GM21528 (cell line): ENCODE measurements around the gene NUP98.

ENCODE experiments used
- ATAC-seq: cut with Tn5 transposase; IDR thresholded peaks from one replicate; pipeline ENCODE4 v1.9.1; 2021; ENCODE audit warnings: mild to moderate bottlenecking, moderate library complexity; ENCODE audit not compliant: unreplicated experiment, low FRiP score

The NUP98 gene

GRCh38 chr11:3797329-3798090 is at the start of gene NUP98:
NUP98 (minus strand) TSS chr11:3797554; CDS start chr11:3782117, 15,437 bp downstream.
- peak; percentile 96 for ATAC-seq

GRCh38 chr11:3845670-3846069 is 48.3 kb upstream of the NUP98 start:
- no peak for ATAC-seq

GRCh38 chr11:3845246-3845645 is 47.9 kb upstream of the NUP98 start:
- no peak for ATAC-seq

- ATAC-seq, result no peak
Measured at GRCh38 chr11:3843326-3843725, 46.0 kb upstream of the NUP98 start.

- peak; percentile 52 for ATAC-seq
Measured at GRCh38 chr11:3841426-3842350, 44.3 kb upstream of the NUP98 start.

GRCh38 chr11:3840870-3841425 is 43.6 kb upstream of the NUP98 start, which contains the start of gene RHOG:
RHOG (minus strand) TSS chr11:3840959; CDS start chr11:3828138, 12,821 bp downstream.
- ATAC-seq, result peak; percentile 46

GRCh38 chr11:3840004-3840869 is 42.9 kb upstream of the NUP98 start:
- ATAC-seq, result peak; percentile 5

- no peak for ATAC-seq
Measured at GRCh38 chr11:3838504-3838903, 41.1 kb upstream of the NUP98 start.

- ATAC-seq, result no peak
Measured at GRCh38 chr11:3837793-3838192, 40.4 kb upstream of the NUP98 start.

- no peak for ATAC-seq
Measured at GRCh38 chr11:3836903-3837302, 39.5 kb upstream of the NUP98 start.

- ATAC-seq, result no peak
Measured at GRCh38 chr11:3835751-3836150, 38.4 kb upstream of the NUP98 start.

GRCh38 chr11:3834664-3835461 is 37.5 kb upstream of the NUP98 start:
- no peak for ATAC-seq

- ATAC-seq, result no peak
Measured at GRCh38 chr11:3834349-3834663, 37.0 kb upstream of the NUP98 start.

- no peak for ATAC-seq
Measured at GRCh38 chr11:3833449-3833848, 36.1 kb upstream of the NUP98 start.

GRCh38 chr11:3832816-3833215 is 35.5 kb upstream of the NUP98 start:
- no peak for ATAC-seq

GRCh38 chr11:3831378-3832239 is 34.3 kb upstream of the NUP98 start:
- no peak for ATAC-seq

GRCh38 chr11:3830730-3831129 is 33.4 kb upstream of the NUP98 start:
- no peak for ATAC-seq

GRCh38 chr11:3830088-3830487 is 32.7 kb upstream of the NUP98 start:
- no peak for ATAC-seq
